Effector memory CD4-positive, alpha-beta T cell (primary cell): ENCODE measurements around the gene ITFG1.
"Not testable (repeated sequence)": the region's sequence is repeated elsewhere in the genome, so short reads cannot be mapped to it uniquely, and the experiment has no call there.

Experiments
- DNase-seq, 3 donors: peaks; one replicate each; pipeline ENCODE4 v3.0.0-alpha.2; 2020
- H3K27ac ChIP-seq: 2 replicates; pipeline ENCODE4 v1.7.0; 2013; ENCODE audit warnings: mild to moderate bottlenecking, low read length, moderate library complexity; ENCODE audit not compliant: insufficient read depth, poor library complexity, severe bottlenecking
- H3K27me3 ChIP-seq: replicated peaks from 2 replicates; pipeline ENCODE4 v1.7.0; 2013; ENCODE audit warnings: mild to moderate bottlenecking, low read length; ENCODE audit not compliant: insufficient read depth, control insufficient read depth, poor library complexity, severe bottlenecking
- H3K36me3 ChIP-seq: 2 replicates; pipeline ENCODE4 v1.7.0; 2013; ENCODE audit warnings: mild to moderate bottlenecking, low read length, moderate library complexity; ENCODE audit not compliant: control insufficient read depth, insufficient read depth
- H3K4me1 ChIP-seq: 2 replicates; pipeline ENCODE4 v1.7.0; 2013; ENCODE audit warnings: low read length, mild to moderate bottlenecking; ENCODE audit not compliant: control insufficient read depth, insufficient read depth, poor library complexity, severe bottlenecking
- H3K4me3 ChIP-seq: 2 replicates; pipeline ENCODE4 v1.7.0; 2013; ENCODE audit warnings: low read length, low read depth, mild to moderate bottlenecking; ENCODE audit not compliant: insufficient read depth, poor library complexity, severe bottlenecking
- H3K9me3 ChIP-seq: 2 replicates; pipeline ENCODE4 v1.7.0; 2013; ENCODE audit warnings: mild to moderate bottlenecking, low read length, moderate library complexity; ENCODE audit not compliant: control insufficient read depth

The ITFG1 gene

GRCh38 chr16:47359478-47359877, 101.4 kb downstream of the ITFG1 start:
- H3K27ac ChIP-seq: no peak overlapping the region
- no peak for DNase-seq
- H3K27me3 ChIP-seq: no peaks in the 10 kb centered on the region
- H3K4me1 ChIP-seq: no peaks in the 10 kb centered on the region
- H3K9me3 ChIP-seq: no peaks in the 10 kb centered on the region
- no peaks in the 10 kb centered on the region for H3K36me3 ChIP-seq
- H3K4me3 ChIP-seq: no peak overlapping the region

- no peak for DNase-seq
- H3K27ac ChIP-seq: no peak overlapping the region
- no peaks in the 10 kb centered on the region for H3K27me3 ChIP-seq
- no peaks in the 10 kb centered on the region for H3K4me1 ChIP-seq
- no peak overlapping the region for H3K4me3 ChIP-seq
- H3K9me3 ChIP-seq: no peaks in the 10 kb centered on the region
- no peaks in the 10 kb centered on the region for H3K36me3 ChIP-seq
Measured at GRCh38 chr16:47358816-47359215, 102.0 kb downstream of the ITFG1 start.

DNA sequence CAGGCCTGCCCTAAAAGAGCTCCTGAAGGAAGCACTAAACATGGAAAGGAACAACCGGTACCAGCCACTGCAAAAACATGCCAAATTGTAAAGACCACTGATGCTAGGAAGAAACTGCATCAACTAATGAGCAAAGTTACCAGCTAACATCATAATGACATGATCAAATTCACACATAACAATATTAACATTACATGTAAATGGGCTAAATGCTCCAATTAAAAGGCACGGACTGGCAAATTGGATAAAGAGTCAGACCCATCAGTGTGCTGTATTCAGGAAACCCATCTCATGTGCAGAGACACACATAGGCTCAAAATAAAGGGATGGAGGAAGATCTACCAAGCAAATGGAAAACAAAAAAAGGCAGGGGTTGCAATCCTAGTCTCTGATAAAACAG, 111.8 kb downstream of the ITFG1 start:
- H3K27ac ChIP-seq, H3K4me1 ChIP-seq, DNase-seq, H3K27me3 ChIP-seq, H3K36me3 ChIP-seq, H3K9me3 ChIP-seq, H3K4me3 ChIP-seq: not testable (repeated sequence)

DNA sequence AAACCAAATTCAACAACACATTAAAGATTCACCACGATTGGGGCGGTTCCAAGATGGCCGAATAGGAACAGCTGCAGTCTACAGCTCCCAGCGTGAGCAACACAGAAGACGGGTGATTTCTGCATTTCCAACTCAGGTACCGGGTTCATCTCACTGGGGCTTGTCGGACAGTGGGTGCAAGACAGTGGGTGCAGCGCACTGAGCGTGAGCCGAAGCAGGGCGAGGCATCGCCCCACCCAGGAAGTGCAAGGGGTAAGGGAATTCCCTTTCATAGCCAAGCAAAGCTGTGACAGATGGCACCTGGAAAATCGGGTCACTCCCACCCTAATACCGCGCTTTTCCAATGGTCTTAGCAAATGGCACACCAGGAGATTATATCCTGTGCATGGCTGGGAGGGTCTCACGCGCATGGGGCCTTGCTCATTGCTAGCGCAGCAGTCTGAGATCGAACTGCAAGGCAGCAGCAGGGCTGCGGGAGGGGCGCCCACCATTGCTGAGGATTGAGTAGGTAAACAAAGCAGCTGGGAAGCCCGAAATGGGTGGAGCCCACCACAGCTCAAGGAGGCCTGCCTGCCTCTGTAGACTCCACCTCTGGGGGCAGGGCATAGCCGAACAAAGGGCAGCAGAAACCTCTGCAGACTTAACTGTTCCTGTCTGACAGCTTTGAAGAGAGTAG, 113.7 kb downstream of the ITFG1 start:
- DNase-seq, H3K27me3 ChIP-seq, H3K27ac ChIP-seq, H3K4me1 ChIP-seq, H3K4me3 ChIP-seq, H3K9me3 ChIP-seq, H3K36me3 ChIP-seq: not testable (repeated sequence)

DNA sequence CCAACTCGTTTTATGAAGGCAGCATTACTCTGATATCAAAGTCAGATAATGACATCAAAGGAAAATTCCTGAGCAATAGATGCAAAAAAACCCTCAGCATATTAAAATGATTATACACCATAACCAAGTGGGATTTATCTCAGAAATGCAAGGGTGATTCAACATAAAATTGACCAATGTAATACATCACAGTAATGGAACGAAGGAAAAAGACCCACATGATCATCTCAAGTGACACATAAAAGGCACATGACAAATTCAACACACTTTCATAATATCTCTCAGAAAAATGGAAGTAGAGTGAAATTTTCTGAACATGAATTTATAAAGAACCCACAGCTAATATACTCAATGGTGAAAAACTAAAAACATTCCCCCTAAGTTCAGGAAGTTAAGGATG, 118.8 kb downstream of the ITFG1 start:
- H3K4me3 ChIP-seq: no peak overlapping the region
- H3K4me1 ChIP-seq: no peaks in the 10 kb centered on the region
- peaks cover 5% of the 10 kb centered on the region for H3K36me3 ChIP-seq
- H3K9me3 ChIP-seq: no peaks in the 10 kb centered on the region
- H3K27me3 ChIP-seq: no peaks in the 10 kb centered on the region
- no peak overlapping the region for H3K27ac ChIP-seq
- no peak for DNase-seq

GRCh38 chr16:47330562-47330961, 130.3 kb downstream of the ITFG1 start:
- DNase-seq, H3K36me3 ChIP-seq, H3K9me3 ChIP-seq, H3K27me3 ChIP-seq, H3K27ac ChIP-seq, H3K4me1 ChIP-seq, H3K4me3 ChIP-seq: not testable (repeated sequence)

DNA sequence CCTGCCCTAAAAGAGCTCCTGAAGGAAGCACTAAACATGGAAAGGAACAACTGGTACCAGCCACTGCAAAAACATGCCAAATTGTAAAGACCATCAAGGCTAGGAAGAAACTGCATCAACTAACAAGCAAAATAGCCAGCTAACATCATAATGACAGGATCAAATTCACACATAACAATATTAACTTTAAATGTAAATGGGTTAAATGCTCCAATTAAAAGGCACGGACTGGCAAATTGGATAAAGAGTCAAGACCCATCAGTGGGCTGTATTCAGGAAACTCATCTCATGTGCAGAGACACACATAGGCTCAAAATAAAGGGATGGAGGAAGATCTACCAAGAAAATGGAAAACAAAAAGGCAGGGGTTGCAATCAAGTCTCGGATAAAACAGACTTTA, 136.6 kb downstream of the ITFG1 start:
- DNase-seq, H3K4me1 ChIP-seq, H3K4me3 ChIP-seq, H3K36me3 ChIP-seq, H3K9me3 ChIP-seq, H3K27ac ChIP-seq, H3K27me3 ChIP-seq: not testable (repeated sequence)

DNA sequence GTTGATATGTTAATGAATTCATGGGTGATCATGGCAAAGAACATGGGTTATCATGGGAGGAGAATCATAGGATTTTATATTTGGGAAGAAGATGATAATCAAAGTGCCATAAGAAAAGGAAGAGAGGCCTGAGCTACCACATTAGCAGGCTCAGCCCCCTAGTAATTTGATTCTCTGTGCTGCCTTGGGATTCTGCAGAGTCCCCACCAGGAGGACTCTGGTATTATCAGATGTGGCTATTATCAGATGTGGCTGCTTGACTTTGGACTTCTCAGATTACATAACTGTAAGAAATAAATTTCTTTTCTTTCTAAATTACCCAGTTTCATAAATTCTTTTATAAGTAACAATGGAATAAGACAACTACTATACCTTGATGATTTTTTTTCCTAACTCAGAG, 137.6 kb downstream of the ITFG1 start:
- H3K27ac ChIP-seq: no peak overlapping the region
- no peaks in the 10 kb centered on the region for H3K36me3 ChIP-seq
- H3K27me3 ChIP-seq: no peaks in the 10 kb centered on the region

DNA sequence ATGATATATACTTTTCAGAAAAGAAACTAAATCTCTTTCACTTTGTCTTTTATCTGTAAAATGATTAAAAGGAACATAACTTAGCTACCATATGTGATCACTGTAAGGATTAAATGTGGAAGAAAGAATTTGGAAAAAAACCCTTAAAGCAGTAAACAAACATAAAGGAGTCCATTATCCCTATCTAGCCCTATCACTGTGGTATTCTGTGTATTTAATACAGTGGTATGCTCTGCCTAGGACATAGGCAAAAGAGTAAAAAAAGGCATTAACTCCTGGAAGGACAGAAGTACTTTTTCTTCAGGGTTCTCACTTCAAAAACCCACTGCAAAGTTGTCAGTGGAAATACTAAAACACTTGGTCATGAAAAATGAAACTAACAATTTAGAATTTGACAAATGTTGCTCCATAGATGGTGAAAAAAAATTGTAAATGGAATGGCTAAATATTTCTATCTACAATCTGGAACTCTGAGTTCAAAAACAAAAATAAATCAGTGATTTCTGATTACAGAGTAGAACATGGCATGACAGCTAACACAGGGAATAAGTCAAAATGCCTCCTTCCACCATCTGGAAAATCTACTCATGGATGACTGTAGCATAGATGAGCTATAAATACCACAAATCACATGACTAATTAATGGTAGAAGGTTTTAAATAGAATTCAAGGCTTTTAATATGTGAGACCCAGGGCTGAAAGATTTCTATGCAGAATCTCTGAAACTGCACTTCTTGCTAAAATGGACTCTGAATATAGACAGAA, 140.1 kb downstream of the ITFG1 start:
- no peak overlapping the region for H3K4me3 ChIP-seq
- H3K9me3 ChIP-seq: no peaks in the 10 kb centered on the region
- no peaks in the 10 kb centered on the region for H3K4me1 ChIP-seq
- H3K36me3 ChIP-seq: no peaks in the 10 kb centered on the region
- H3K27ac ChIP-seq: no peak overlapping the region
- no peak for DNase-seq
- H3K27me3 ChIP-seq: no peaks in the 10 kb centered on the region

More for the DNA sequence above, 137.6 kb downstream of the ITFG1 start:
- no peak for DNase-seq
- Histone ChIP-seq H3K9me3 (no peaks in the 10 kb centered on the region), H3K4me3 (no peak overlapping the region), H3K4me1 (no peaks in the 10 kb centered on the region)

DNA sequence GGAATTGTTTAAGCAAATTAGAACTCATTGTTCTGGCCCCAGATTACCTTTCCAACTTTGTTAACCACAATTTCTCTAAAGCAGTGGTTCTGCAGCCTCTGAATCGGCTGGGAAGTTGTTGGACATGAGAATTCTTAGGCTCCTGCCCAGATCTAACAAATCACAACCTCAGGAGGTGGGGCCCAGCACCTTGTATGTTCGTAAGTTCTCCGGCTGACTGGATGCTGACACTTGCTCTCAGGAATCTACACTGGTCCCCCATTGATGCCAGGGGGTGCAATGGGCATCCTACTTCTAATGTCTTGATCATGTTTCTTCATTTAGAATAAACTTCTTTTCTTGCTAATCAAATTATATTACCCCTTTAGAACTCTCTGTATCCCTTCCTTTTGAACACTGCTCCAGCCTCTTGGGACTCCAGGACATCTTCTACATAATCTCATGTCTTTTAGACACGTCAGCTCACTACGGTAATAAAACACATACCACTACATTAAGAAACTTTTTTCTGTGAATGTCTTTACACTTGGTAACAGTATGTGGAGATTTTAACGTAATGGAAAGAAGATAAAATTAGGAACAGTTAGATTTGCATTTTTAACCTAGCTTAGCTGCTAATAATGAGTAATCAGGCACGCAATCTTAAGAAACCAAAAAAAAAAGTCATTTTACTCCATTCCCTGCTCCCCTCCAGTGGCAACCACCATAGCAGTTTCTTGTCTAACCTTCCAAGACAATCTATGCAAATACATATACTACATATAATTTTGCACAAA, 143.2 kb downstream of the ITFG1 start:
- Histone ChIP-seq H3K4me3 (no peak overlapping the region), H3K27me3 (no peaks in the 10 kb centered on the region), H3K9me3 (no peaks in the 10 kb centered on the region), H3K36me3 (no peaks in the 10 kb centered on the region), H3K4me1 (no peaks in the 10 kb centered on the region), H3K27ac (no peak overlapping the region)
- DNase-seq: no peak
